ENCODE results near the gene CHML.

CHML gene

DNA sequence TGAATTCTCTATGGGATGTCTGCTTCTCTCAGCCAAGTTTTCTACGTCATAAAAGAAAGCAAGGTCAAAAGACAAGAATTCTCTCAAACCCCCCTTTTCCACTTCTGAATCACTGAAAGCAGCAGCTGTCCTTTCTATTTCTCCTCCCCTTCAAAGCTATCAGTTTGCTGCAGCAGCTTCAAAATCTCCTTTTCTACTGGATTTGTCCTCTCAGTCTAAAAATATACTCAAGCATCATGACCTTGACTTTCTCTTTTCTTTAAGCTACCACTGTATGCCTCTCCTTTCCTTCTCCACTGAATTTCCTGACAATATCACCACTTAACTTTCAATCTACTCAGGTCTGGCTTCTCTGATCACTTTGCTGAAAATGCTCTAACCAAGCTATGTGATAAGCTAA is 13.8 kb upstream of the CHML start:
- H3K79me2 ChIP-seq (ENCODE audit: insufficient read depth, low read length), result no peaks in the 10 kb centered on the region
- H2AFZ ChIP-seq (ENCODE audit: low read depth, low read length), result no peak overlapping the region
- H3K4me2 ChIP-seq (ENCODE audit: insufficient read depth, low read length), result no peak overlapping the region
- H3K27ac ChIP-seq (ENCODE audit: low read length), result no peak overlapping the region
- no peak for DNase-seq
- no peaks in the 10 kb centered on the region for H3K4me1 ChIP-seq (ENCODE audit: insufficient read depth, low read length)
- ATAC-seq (ENCODE audit: insufficient read depth, low read depth), result no peak
- H4K20me1 ChIP-seq (ENCODE audit: insufficient read depth, low read length), result no peaks in the 10 kb centered on the region
- H3K36me3 ChIP-seq (ENCODE audit: insufficient read depth, low read length), result no peaks in the 10 kb centered on the region
- no peak overlapping the region for H3K4me3 ChIP-seq (ENCODE audit: low read depth in 1 of 2, low read length in 2 of 2)
- H3K9me3 ChIP-seq (ENCODE audit: insufficient read depth, low read length, severe bottlenecking), result no peaks in the 10 kb centered on the region
- TF ChIP-seq EZH2 (IDR thresholded peaks at IDR 0.05; ENCODE audit: borderline replicate concordance, low read depth, low read length, severe bottlenecking), result no peak
- TF ChIP-seq, protein P1, sequence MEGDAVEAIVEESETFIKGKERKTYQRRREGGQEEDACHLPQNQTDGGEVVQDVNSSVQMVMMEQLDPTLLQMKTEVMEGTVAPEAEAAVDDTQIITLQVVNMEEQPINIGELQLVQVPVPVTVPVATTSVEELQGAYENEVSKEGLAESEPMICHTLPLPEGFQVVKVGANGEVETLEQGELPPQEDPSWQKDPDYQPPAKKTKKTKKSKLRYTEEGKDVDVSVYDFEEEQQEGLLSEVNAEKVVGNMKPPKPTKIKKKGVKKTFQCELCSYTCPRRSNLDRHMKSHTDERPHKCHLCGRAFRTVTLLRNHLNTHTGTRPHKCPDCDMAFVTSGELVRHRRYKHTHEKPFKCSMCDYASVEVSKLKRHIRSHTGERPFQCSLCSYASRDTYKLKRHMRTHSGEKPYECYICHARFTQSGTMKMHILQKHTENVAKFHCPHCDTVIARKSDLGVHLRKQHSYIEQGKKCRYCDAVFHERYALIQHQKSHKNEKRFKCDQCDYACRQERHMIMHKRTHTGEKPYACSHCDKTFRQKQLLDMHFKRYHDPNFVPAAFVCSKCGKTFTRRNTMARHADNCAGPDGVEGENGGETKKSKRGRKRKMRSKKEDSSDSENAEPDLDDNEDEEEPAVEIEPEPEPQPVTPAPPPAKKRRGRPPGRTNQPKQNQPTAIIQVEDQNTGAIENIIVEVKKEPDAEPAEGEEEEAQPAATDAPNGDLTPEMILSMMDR (IDR thresholded peaks at IDR 0.05; ENCODE audit: borderline replicate concordance, extremely low read depth, low read length, poor library complexity, severe bottlenecking), result no peak
- no peak overlapping the region for H3K9ac ChIP-seq (ENCODE audit: low read depth, low read length)
- peaks cover 3% of the 10 kb centered on the region for H3K27me3 ChIP-seq (ENCODE audit: insufficient read depth, low read length, poor library complexity)

DNA sequence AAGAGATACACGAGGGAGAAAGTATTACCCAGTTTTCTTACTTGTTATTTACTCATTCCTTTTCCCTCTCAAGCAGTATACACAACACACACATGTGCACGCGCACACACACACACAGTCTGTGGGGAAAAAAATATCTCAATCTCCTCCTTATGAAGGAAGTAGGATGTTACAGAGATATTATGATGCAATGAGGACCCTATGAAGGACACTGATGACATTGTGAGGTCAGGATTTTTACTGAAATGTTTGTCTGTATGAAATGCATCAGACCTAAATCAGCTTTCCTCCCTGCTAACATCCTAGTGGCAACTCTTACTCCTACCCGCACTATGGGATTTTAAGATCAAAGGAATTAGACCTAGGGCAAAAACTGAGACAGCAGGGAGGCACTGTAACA is 11.8 kb upstream of the CHML start, which contains the start of gene WDR64:
WDR64 (plus strand) TSS at position 270 of the 400 bp plus-strand sequence. CDS start 204 bp downstream, outside the sequence.
- H3K9ac ChIP-seq (ENCODE audit: low read depth, low read length), result no peak within 1 kb of the TSS
- H3K27ac ChIP-seq (ENCODE audit: low read length), result no peak within 1 kb of the TSS
- DNase-seq, result no peak
- no peak within 1 kb of the TSS for H3K4me2 ChIP-seq (ENCODE audit: insufficient read depth, low read length)
- H3K9me3 ChIP-seq (ENCODE audit: insufficient read depth, low read length, severe bottlenecking), result no peaks in the 10 kb centered on the region
- H3K79me2 ChIP-seq (ENCODE audit: insufficient read depth, low read length), result no peaks in the 10 kb centered on the region
- no peak for TF ChIP-seq EZH2 (IDR thresholded peaks at IDR 0.05; ENCODE audit: borderline replicate concordance, low read depth, low read length, severe bottlenecking)
- TF ChIP-seq, protein P1 (IDR thresholded peaks at IDR 0.05; ENCODE audit: borderline replicate concordance, extremely low read depth, low read length, poor library complexity, severe bottlenecking), result no peak
- H3K4me3 ChIP-seq (ENCODE audit: low read depth in 1 of 2, low read length in 2 of 2), result no peak within 1 kb of the TSS
- ATAC-seq (ENCODE audit: insufficient read depth, low read depth), result no peak
- peaks cover 3% of the 10 kb centered on the region for H3K27me3 ChIP-seq (ENCODE audit: insufficient read depth, low read length, poor library complexity)
- H4K20me1 ChIP-seq (ENCODE audit: insufficient read depth, low read length), result no peaks in the 10 kb centered on the region
- H3K36me3 ChIP-seq (ENCODE audit: insufficient read depth, low read length), result no peaks in the 10 kb centered on the region
- H3K4me1 ChIP-seq (ENCODE audit: insufficient read depth, low read length), result no peaks in the 10 kb centered on the region
- no peak within 1 kb of the TSS for H2AFZ ChIP-seq (ENCODE audit: low read depth, low read length)

DNA sequence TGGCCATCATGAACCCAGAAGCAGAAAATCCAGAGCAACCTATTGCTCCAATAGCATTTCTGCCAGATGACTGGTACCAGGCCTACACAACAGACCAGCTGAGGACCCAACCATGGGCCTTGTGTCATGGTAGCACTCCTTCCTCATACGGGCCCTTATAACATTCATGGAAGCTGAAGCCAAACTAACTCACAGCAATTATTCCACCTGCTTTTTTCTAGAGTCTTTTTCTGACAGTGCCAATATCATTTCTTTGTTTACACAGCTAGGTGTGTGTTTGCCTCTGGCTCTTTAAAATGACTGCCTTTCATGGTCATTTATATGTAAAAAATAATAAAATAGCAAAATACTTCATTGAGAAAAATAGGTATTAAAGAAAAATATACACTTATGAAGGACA is 8.0 kb upstream of the CHML start:
- H3K4me3 ChIP-seq (ENCODE audit: low read depth in 1 of 2, low read length in 2 of 2), result no peak overlapping the region
- no peak overlapping the region for H3K27ac ChIP-seq (ENCODE audit: low read length)
- no peak overlapping the region for H3K9ac ChIP-seq (ENCODE audit: low read depth, low read length)
- no peak for TF ChIP-seq EZH2 (IDR thresholded peaks at IDR 0.05; ENCODE audit: borderline replicate concordance, low read depth, low read length, severe bottlenecking)
- TF ChIP-seq, protein P1 (IDR thresholded peaks at IDR 0.05; ENCODE audit: borderline replicate concordance, extremely low read depth, low read length, poor library complexity, severe bottlenecking), result no peak
- no peak for ATAC-seq (ENCODE audit: insufficient read depth, low read depth)
- H3K4me2 ChIP-seq (ENCODE audit: insufficient read depth, low read length), result no peak overlapping the region
- H3K79me2 ChIP-seq (ENCODE audit: insufficient read depth, low read length), result no peaks in the 10 kb centered on the region
- H2AFZ ChIP-seq (ENCODE audit: low read depth, low read length), result no peak overlapping the region
- H3K27me3 ChIP-seq (ENCODE audit: insufficient read depth, low read length, poor library complexity), result peaks cover 3% of the 10 kb centered on the region
- no peaks in the 10 kb centered on the region for H3K9me3 ChIP-seq (ENCODE audit: insufficient read depth, low read length, severe bottlenecking)
- H3K4me1 ChIP-seq (ENCODE audit: insufficient read depth, low read length), result no peaks in the 10 kb centered on the region
- H3K36me3 ChIP-seq (ENCODE audit: insufficient read depth, low read length), result no peaks in the 10 kb centered on the region
- no peak for DNase-seq
- H4K20me1 ChIP-seq (ENCODE audit: insufficient read depth, low read length), result no peaks in the 10 kb centered on the region

DNA sequence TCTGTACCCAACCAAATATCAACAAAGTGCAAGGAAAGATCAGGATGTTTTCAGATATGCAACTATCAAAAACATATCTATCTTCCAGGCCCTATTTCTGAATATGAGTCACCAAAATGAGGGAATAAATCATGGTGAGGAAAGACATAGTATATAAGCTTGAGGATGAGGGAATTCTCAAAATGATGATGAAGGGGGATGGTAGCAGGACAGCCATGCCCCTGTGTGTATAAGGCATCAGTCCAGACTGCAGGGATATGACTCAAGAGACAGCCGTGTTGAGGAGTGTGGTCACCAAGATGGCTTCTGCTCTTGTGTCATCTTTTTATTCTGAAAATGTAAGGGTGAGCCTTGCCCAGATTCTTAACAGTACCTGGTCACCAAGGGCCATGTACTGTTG is 7.5 kb upstream of the CHML start:
- Histone ChIP-seq H4K20me1 (ENCODE audit: insufficient read depth, low read length) (no peaks in the 10 kb centered on the region), H3K4me1 (ENCODE audit: insufficient read depth, low read length) (no peaks in the 10 kb centered on the region), H3K36me3 (ENCODE audit: insufficient read depth, low read length) (no peaks in the 10 kb centered on the region), H3K4me2 (ENCODE audit: insufficient read depth, low read length) (no peak overlapping the region), H3K79me2 (ENCODE audit: insufficient read depth, low read length) (no peaks in the 10 kb centered on the region), H3K4me3 (ENCODE audit: low read depth in 1 of 2, low read length in 2 of 2) (no peak overlapping the region), H3K9me3 (ENCODE audit: insufficient read depth, low read length, severe bottlenecking) (no peaks in the 10 kb centered on the region), H2AFZ (ENCODE audit: low read depth, low read length) (no peak overlapping the region), H3K27ac (ENCODE audit: low read length) (no peak overlapping the region), H3K9ac (ENCODE audit: low read depth, low read length) (no peak overlapping the region), H3K27me3 (ENCODE audit: insufficient read depth, low read length, poor library complexity) (peaks cover 3% of the 10 kb centered on the region)
- ATAC-seq (ENCODE audit: insufficient read depth, low read depth), result no peak
- no peak for TF ChIP-seq EZH2 (IDR thresholded peaks at IDR 0.05; ENCODE audit: borderline replicate concordance, low read depth, low read length, severe bottlenecking)
- TF ChIP-seq, protein P1 (IDR thresholded peaks at IDR 0.05; ENCODE audit: borderline replicate concordance, extremely low read depth, low read length, poor library complexity, severe bottlenecking), result no peak
- no peak for DNase-seq

Data from DND-41 (cell line).